ENCODE results near the gene GALNT4.

GALNT4 gene

GRCh38 chr12:89492883-89493282, 31.7 kb downstream of the GALNT4 start:
- no peak for DNase-seq

GRCh38 chr12:89490922-89491321, 33.7 kb downstream of the GALNT4 start:
- DNase-seq, result no peak

DNA sequence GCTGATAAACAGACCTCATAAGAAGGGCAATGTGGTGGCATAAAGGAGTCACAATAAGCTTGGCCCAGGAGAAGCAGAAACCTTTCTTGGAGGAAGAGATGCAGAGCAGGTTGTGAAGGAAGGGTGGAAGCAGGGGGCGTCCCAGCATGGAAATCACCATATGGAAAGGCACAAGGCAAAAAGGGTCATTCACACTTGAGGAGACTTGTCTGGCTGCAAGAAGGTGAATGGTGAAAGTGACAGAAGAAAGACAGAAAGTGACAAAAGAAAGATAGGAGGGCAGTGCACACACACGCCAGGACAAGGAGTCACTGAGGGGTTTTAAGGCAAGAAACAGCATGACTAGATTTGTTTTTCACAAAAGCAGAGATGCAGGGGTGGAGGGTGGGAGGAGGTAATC, 38.3 kb downstream of the GALNT4 start:
- no peak for DNase-seq

GRCh38 chr12:89484470-89484869, 40.1 kb downstream of the GALNT4 start:
- DNase-seq, result no peak

DNA sequence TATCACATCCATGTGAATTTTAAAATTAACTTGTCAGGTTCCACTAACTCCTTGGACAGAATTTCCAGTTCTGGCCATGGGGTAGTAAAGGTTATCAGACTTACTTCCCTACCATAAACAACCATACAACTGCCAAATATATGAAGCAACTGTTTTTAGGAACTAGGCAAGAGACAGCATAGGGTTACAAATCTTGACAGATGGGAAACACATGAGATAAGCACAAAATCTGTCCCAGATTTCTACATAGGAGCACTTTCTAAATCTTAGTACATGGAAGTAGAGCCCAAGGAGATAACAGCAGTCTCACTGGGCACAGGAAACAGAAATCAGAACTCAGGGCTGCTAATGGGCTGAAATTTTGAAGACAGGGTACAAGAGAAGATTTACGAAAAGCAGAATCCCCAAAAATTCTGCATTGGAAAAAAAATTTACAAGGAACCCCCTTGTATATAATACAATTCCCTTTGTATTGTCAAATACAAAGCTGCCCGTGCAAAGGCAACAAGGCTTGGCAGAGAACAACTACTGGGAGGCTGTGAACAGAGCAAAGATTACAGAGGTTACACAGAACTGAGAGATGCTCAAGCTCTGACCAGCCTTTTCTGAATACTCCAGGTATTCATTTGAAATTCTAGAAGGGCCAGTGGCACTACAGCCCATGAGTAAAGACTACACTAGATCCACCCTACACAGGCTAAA, 43.2 kb downstream of the GALNT4 start:
- DNase-seq, result no peak

- DNase-seq, result no peak
Observed at GRCh38 chr12:89479982-89480381, 44.6 kb downstream of the GALNT4 start.

GRCh38 chr12:89477633-89478279, 46.8 kb downstream of the GALNT4 start:
- no peak for DNase-seq

- no peak for DNase-seq
Observed at GRCh38 chr12:89476904-89477595, 47.5 kb downstream of the GALNT4 start.

DNA sequence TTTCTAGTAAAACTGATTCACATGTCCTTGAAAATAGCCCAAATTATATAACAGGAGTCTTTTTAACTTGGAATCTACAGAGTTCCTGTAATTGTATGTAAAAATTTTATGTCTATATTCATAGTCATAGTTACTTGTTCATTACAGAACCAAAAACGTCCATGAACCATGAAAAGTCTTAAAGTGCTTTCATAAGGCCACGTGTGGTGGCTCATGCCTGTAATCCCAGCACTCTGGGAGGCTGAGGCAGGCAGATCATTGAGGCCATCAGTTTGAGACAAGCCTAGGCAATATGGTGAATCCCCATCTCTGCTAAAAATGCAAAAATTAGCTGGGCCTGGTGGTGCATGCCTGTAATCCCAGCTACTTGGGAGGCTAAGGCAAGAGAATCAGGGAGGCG, 48.4 kb downstream of the GALNT4 start:
- DNase-seq, result no peak

GRCh38 chr12:89475203-89475990, 49.2 kb downstream of the GALNT4 start:
- DNase-seq, result no peak

GRCh38 chr12:89474615-89475014, 50.0 kb downstream of the GALNT4 start:
- peak in 1 of 5 donors; percentile 15 for DNase-seq
